K562 (cell line): ENCODE results near the gene TESK2.

Source experiments
- COPS2 ChIP-seq: fragments of 450-650 bp; conservative IDR thresholded peaks from 2 replicates; pipeline ENCODE4 v1.6.1; 2016; ENCODE audit warnings: mild to moderate bottlenecking, moderate library complexity
- EP300 ChIP-seq: IDR thresholded peaks from 2 replicates; pipeline ENCODE4 v1.6.1; 2012; ENCODE audit warnings: low read length, improper control_type of control experiment
- GTF2F1 ChIP-seq: IDR thresholded peaks from 2 replicates; pipeline ENCODE4 v1.6.1; 2011; ENCODE audit warnings: low read depth, low read length, improper control_type of control experiment

GRCh38 chr1:45516036-45516435 lies 25.1 kb upstream of the TESK2 start:
- TF ChIP-seq GTF2F1: no peak
- TF ChIP-seq COPS2: no peak
- TF ChIP-seq EP300: no peak
